ENCODE measurements around the gene MBP.

- no peak for TF ChIP-seq ZFP3 (CRISPR knock-in tag; IDR thresholded peaks at IDR 0.05)
- no peak for TF ChIP-seq ARNTL (CRISPR knock-in tag; IDR thresholded peaks at IDR 0.05; ENCODE audit: borderline replicate concordance, low read depth)
- TF ChIP-seq ZFP30 (CRISPR knock-in tag; IDR thresholded peaks at IDR 0.05) = no peak
- no peak for TF ChIP-seq ZNF565 (CRISPR knock-in tag; conservative IDR thresholded peaks at IDR 0.05; ENCODE audit: low read depth)
- no peak for TF ChIP-seq CREB5 (CRISPR knock-in tag; IDR thresholded peaks at IDR 0.05; ENCODE audit: low read depth)
- TF ChIP-seq RARB (CRISPR knock-in tag; IDR thresholded peaks at IDR 0.05) = no peak
- TF ChIP-seq, protein P1, sequence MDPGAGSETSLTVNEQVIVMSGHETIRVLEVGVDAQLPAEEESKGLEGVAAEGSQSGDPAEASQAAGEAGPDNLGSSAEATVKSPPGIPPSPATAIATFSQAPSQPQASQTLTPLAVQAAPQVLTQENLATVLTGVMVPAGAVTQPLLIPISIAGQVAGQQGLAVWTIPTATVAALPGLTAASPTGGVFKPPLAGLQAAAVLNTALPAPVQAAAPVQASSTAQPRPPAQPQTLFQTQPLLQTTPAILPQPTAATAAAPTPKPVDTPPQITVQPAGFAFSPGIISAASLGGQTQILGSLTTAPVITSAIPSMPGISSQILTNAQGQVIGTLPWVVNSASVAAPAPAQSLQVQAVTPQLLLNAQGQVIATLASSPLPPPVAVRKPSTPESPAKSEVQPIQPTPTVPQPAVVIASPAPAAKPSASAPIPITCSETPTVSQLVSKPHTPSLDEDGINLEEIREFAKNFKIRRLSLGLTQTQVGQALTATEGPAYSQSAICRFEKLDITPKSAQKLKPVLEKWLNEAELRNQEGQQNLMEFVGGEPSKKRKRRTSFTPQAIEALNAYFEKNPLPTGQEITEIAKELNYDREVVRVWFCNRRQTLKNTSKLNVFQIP (CRISPR knock-in tag; IDR thresholded peaks at IDR 0.05; ENCODE audit: borderline replicate concordance, low read depth) = no peak
- TF ChIP-seq ESRRG (CRISPR knock-in tag; IDR thresholded peaks at IDR 0.05) = no peak
- TF ChIP-seq TOX (CRISPR knock-in tag; IDR thresholded peaks at IDR 0.05; ENCODE audit: borderline replicate concordance) = no peak
- TF ChIP-seq ISL1 (CRISPR knock-in tag; IDR thresholded peaks at IDR 0.05) = no peak
- no peak for TF ChIP-seq ZNF8 (CRISPR knock-in tag; IDR thresholded peaks at IDR 0.05)
- TF ChIP-seq TCF4 (CRISPR knock-in tag; IDR thresholded peaks at IDR 0.05; ENCODE audit: borderline replicate concordance) = no peak
Observed at GRCh38 chr18:77061281-77061945, 71.2 kb downstream of the MBP start.

Measured in SK-N-SH treated with all-trans-retinoic acid at 6 μM for 48 hours (cell line).